HG03521 (cell line): ENCODE results near the gene B4GALT4.

ENCODE experiments used
- ATAC-seq: cut with Tn5 transposase; IDR thresholded peaks from one replicate; pipeline ENCODE4 v1.9.1; 2021; ENCODE audit warnings: mild to moderate bottlenecking, moderate library complexity; ENCODE audit not compliant: unreplicated experiment

B4GALT4 gene

GRCh38 chr3:119238363-119238762, 2.3 kb downstream of the B4GALT4 start:
- ATAC-seq, result no peak

GRCh38 chr3:119237299-119237698, 3.4 kb downstream of the B4GALT4 start:
- no peak for ATAC-seq

GRCh38 chr3:119236756-119237155, 3.9 kb downstream of the B4GALT4 start:
- no peak for ATAC-seq

GRCh38 chr3:119235151-119235550, 5.5 kb downstream of the B4GALT4 start:
- ATAC-seq, result no peak

- no peak for ATAC-seq
These were observed 6.1 kb downstream of the B4GALT4 start for GRCh38 chr3:119234610-119235009.

- ATAC-seq, result no peak
These were observed 9.9 kb downstream of the B4GALT4 start for GRCh38 chr3:119230745-119231144.

GRCh38 chr3:119230071-119230470, 10.6 kb downstream of the B4GALT4 start:
- no peak for ATAC-seq

- no peak for ATAC-seq
These were observed 11.5 kb downstream of the B4GALT4 start for GRCh38 chr3:119229190-119229589.

- no peak for ATAC-seq
These were observed 12.1 kb downstream of the B4GALT4 start for GRCh38 chr3:119228373-119229145.

- ATAC-seq, result no peak
These were observed 13.4 kb downstream of the B4GALT4 start for GRCh38 chr3:119227070-119227850.

GRCh38 chr3:119225121-119225520, 15.6 kb downstream of the B4GALT4 start:
- ATAC-seq, result no peak

GRCh38 chr3:119223511-119223910, 17.2 kb downstream of the B4GALT4 start:
- ATAC-seq, result no peak

- no peak for ATAC-seq
These were observed 18.3 kb downstream of the B4GALT4 start for GRCh38 chr3:119222391-119222790.

- no peak for ATAC-seq
These were observed 18.8 kb downstream of the B4GALT4 start for GRCh38 chr3:119221779-119222320.

GRCh38 chr3:119220970-119221667, 19.6 kb downstream of the B4GALT4 start:
- ATAC-seq, result no peak

- no peak for ATAC-seq
These were observed 20.5 kb downstream of the B4GALT4 start for GRCh38 chr3:119220198-119220597.

- peak; percentile 98 for ATAC-seq
These were observed 21.6 kb downstream of the B4GALT4 start for GRCh38 chr3:119219069-119219468.

- no peak for ATAC-seq
These were observed 28.9 kb downstream of the B4GALT4 start for GRCh38 chr3:119211803-119212202.

- no peak for ATAC-seq
These were observed 29.5 kb downstream of the B4GALT4 start for GRCh38 chr3:119211193-119211592.

GRCh38 chr3:119207512-119207875, 33.2 kb downstream of the B4GALT4 start:
- no peak for ATAC-seq
